ENCODE measurements around the gene ABHD12.

GRCh38 chr20:25316506-25317190 is 74.0 kb downstream of the ABHD12 start:
- no peak for TF ChIP-seq EZH2 (IDR thresholded peaks at IDR 0.05; ENCODE audit: low read length, unreplicated experiment)
- TF ChIP-seq, protein P1, sequence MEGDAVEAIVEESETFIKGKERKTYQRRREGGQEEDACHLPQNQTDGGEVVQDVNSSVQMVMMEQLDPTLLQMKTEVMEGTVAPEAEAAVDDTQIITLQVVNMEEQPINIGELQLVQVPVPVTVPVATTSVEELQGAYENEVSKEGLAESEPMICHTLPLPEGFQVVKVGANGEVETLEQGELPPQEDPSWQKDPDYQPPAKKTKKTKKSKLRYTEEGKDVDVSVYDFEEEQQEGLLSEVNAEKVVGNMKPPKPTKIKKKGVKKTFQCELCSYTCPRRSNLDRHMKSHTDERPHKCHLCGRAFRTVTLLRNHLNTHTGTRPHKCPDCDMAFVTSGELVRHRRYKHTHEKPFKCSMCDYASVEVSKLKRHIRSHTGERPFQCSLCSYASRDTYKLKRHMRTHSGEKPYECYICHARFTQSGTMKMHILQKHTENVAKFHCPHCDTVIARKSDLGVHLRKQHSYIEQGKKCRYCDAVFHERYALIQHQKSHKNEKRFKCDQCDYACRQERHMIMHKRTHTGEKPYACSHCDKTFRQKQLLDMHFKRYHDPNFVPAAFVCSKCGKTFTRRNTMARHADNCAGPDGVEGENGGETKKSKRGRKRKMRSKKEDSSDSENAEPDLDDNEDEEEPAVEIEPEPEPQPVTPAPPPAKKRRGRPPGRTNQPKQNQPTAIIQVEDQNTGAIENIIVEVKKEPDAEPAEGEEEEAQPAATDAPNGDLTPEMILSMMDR (conservative IDR thresholded peaks at IDR 0.05; ENCODE audit: low read depth, low read length) = no peak

Measured in PC-3 (cell line).